Epithelial cell of proximal tubule (primary cell): Measurements from ENCODE around the gene SARDH. TPM values are rescaled to one million over a fixed set of nuclear protein-coding genes. Genes with fewer than 3 reads are reported as not detected.
"Not testable (repeated sequence)": the region's sequence is repeated elsewhere in the genome, so short reads cannot be mapped to it uniquely, and the experiment has no call there.

ENCODE experiments used
- DNase-seq: peaks from one replicate; pipeline ENCODE4 v3.0.0-alpha.2; 2011; ENCODE audit warnings: low read depth
- H3K4me3 ChIP-seq: 2 replicates; pipeline ENCODE4 v1.5.1; 2011; ENCODE audit warnings: low read depth, mild to moderate bottlenecking, low read length
- total RNA-seq: library from RNA; depleted of rRNA; stranded (reverse); fragments of >200 nt; gene quantifications from 2 replicates; pipeline ENCODE4 v1.2.3, GENCODE V29; 2015
- TF ChIP-seq, protein P1 (sequence below): conservative IDR thresholded peaks from 2 replicates; pipeline ENCODE4 v1.5.1; 2012; ENCODE audit warnings: low read depth, mild to moderate bottlenecking, low read length

Gene SARDH
- total RNA-seq, 1 donor from 2014 or later, result 0.92 TPM

DNA sequence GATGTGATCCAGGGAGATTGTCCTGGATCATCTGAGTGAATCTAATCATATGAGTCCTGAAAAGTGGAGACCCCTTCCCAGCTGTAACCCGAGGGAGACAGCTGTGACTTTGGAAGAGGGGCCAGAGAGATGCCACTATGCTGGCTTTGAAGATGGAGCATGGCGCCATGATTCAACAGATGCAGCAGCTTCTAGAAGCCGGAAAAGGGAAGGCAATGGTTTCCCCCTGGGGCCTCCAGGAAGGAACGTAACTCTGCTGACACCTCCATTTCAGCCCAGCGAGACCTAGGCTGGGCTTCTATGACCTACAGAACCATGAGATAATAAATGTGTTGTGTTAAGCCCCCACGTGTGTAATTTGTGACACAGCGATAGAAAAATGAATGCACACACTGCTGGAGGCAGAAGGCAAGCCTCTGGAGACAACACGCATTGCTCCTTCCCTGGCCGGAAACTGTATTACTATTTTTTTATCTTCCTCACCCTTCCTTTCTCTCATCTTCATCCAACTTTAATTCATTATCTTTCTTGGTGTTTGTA is 16.6 kb upstream of the SARDH start:
- no peak overlapping the region for H3K4me3 ChIP-seq

DNA sequence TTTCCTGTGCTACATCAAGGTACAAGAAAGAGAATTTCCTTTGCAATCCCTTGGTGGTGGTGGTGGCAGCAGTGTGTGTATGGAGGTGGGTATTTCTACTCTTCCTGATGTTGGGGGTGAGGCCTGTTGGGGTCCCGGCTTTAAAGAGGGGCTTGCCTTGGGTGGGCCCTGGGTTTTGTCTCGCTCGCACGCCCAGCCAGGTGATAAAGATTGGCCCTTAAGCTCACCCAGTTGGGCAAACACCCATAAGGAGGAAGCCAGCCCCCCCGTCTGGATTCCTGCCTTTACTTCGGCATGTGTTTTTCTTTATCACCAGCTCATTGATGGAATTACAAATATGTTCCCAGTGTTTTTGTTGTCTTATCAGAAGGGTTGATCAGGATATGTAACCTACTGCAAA is 16.0 kb upstream of the SARDH start:
- no peak for DNase-seq
- TF ChIP-seq, protein P1, sequence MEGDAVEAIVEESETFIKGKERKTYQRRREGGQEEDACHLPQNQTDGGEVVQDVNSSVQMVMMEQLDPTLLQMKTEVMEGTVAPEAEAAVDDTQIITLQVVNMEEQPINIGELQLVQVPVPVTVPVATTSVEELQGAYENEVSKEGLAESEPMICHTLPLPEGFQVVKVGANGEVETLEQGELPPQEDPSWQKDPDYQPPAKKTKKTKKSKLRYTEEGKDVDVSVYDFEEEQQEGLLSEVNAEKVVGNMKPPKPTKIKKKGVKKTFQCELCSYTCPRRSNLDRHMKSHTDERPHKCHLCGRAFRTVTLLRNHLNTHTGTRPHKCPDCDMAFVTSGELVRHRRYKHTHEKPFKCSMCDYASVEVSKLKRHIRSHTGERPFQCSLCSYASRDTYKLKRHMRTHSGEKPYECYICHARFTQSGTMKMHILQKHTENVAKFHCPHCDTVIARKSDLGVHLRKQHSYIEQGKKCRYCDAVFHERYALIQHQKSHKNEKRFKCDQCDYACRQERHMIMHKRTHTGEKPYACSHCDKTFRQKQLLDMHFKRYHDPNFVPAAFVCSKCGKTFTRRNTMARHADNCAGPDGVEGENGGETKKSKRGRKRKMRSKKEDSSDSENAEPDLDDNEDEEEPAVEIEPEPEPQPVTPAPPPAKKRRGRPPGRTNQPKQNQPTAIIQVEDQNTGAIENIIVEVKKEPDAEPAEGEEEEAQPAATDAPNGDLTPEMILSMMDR, result no peak
- H3K4me3 ChIP-seq, result no peak overlapping the region

More for the DNA sequence above, 16.6 kb upstream of the SARDH start:
- TF ChIP-seq, protein P1, result no peak
- no peak for DNase-seq

DNA sequence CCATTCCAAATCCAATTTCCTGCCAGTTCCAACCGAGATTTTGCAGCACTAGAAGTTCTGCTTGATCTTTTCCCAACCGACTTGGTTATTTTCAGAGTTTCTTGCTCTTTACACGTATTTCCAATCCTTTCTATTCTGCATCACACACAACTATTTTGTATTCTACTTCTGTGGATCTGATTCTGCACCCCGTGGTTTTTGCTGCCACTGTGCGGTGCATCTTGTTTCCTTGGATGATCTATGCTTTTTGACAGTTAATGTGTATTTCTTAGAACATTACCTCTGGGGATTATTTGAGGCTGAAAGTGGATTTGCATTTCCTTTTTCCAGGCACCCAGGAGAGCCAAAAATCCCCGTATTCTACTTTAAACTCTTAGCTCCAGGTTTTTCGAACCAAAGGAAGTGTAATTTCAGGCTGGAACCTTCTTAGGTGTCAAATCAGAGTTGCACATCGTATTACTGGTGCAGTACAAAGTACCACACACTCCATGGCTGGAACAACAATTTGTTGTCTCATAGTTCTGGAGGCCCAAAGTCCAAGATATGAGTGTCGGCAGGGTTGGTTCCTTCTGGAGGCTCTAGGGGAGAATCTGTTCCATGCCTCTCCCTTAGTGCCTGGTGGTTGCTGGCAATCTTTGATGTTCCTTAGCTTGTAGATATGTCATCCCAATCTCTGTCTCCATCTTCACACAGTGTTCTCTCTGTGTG is 14.7 kb upstream of the SARDH start:
- TF ChIP-seq, protein P1, result no peak
- no peak for DNase-seq
- H3K4me3 ChIP-seq, result no peak overlapping the region

DNA sequence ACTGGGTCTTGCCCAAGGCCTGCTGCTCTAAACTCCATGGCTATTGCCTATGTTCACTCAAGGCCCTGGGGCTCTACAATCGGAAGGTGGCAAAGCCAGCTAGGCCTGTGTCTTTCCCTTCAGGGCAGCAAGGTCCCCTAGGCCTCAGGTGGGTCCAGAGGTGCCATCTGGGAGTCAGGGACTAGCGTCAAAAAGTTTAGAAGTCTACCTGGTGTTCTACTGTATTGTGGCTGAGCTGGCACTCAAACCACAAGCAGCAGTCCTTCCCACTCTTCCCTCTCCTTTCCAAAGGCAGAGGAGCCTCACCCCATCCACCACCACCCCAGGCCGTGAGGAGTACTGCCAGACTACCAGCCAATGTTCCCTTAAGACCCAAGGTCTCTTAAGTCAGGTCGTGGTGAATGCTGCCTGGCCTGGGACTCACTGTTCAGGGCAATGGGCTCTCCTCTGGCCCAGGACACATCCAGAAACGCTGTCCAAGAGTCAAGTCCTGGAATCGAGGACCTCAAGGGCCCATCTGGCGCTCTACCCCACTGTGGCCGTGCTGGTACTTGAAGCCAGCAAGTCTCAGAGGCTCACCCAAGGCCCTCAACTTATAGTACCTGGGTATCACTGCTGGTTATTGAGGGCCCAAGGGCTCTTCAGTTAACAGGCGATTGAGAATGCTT is 13.0 kb upstream of the SARDH start:
- no peak overlapping the region for H3K4me3 ChIP-seq
- TF ChIP-seq, protein P1, result no peak
- DNase-seq, result no peak

DNA sequence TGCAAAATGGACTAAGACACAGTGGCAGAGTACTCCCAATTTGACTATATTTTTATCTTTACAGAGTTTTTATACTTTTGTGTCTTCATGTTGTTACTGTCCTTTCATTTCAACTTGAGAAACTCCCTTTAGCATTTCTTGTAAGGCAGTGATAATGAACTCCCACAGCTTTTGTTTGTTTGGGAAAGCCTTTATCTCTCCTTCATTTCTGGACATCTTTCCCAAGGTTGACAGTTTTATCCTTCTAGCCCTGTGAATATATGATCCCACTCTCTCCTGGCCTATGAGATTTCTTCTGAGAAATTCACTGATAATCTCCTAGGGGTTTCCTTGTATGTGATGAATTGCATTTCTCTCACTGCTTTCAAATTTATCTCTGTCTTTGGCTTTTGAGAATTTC is 9.2 kb upstream of the SARDH start:
- TF ChIP-seq, protein P1, result no peak
- DNase-seq, result no peak

DNA sequence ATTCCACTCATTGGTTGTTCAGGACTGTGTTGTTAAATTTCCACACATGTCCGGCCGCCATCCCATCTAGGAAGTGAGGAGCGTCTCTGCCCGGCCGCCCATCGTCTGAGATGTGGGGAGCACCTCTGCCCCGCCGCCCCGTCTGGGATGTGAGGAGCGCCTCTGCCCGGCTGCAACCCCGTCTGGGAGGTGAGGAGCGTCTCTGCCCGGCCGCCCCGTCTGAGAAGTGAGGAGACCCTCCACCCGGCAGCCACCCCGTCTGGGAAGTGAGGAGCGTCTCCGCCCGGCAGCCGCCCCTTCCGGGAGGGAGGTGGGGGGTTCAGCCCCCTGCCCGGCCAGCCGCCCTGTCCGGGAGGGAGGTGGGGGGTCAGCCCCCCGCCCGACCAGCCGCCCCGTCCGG is 6.4 kb upstream of the SARDH start:
- not testable (repeated sequence) for DNase-seq, H3K4me3 ChIP-seq

More for the DNA sequence above, 9.2 kb upstream of the SARDH start:
- no peak overlapping the region for H3K4me3 ChIP-seq

DNA sequence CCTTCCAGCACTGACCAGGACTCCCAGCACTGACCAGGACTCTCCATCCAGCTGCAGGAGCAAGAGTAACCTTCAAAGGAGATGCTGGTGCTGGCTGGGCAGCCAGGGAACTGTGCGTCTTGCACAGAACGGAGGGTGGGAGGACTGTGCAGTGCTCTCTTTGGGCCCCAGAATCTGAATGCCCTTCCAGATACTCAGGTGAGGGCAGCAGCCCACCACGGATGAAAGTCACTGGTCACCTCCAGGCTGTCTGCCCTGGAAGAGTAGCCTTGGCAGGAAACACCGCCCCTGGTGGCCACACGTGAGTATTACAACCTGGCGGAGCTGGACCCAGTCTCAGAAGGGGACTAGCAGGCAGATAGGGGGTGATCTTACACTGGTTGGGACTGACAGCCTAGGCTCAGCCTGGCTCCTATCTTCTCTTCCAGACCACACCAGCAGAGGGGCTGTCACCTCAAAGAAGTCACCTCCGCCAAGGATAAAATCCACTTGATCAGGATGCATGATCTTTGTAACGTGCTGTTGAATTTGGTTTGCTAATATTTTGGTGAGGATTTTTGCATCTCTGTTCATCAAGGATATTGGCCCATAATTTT is 4.8 kb upstream of the SARDH start:
- DNase-seq, result no peak
- TF ChIP-seq, protein P1, result peak; percentile 96
- no peak overlapping the region for H3K4me3 ChIP-seq
